Nephron (organoid): ENCODE data around the gene ADAM11.

ENCODE experiments used
- H3K27ac Mint-ChIP-seq, 3 experiments: 2 replicates each; pipeline ENCODE4 v1.8.0; 2020; ENCODE audit warnings: mixed read lengths in 3 of 3, mild to moderate bottlenecking in 2 of 3, moderate library complexity in 1 of 3
- H3K27me3 Mint-ChIP-seq: 2 replicates; pipeline ENCODE4 v1.8.0; 2021; ENCODE audit warnings: low read depth, mild to moderate bottlenecking, moderate library complexity, mixed read lengths
- H3K36me3 Mint-ChIP-seq: 2 replicates; pipeline ENCODE4 v1.8.0; 2020; ENCODE audit warnings: low read depth, mixed read lengths
- H3K4me1 Mint-ChIP-seq: 2 replicates; pipeline ENCODE4 v1.8.0; 2020; ENCODE audit warnings: mixed read lengths
- H3K4me3 Mint-ChIP-seq, 3 experiments: 2 replicates each; pipeline ENCODE4 v1.8.0; 2020; ENCODE audit warnings: mild to moderate bottlenecking in 3 of 3, mixed read lengths in 3 of 3, moderate library complexity in 2 of 3
- H3K9me3 Mint-ChIP-seq: 2 replicates; pipeline ENCODE4 v1.8.0; 2020; ENCODE audit warnings: mixed read lengths
- TF ChIP-seq, protein P1 (sequence below), 3 experiments: fragments of 200-600 bp; sonication (generic); IDR thresholded peaks; one replicate each; pipeline ENCODE4 v1.5.0; 2021; ENCODE audit warnings: antibody characterized with exemption in 3 of 3; ENCODE audit not compliant: unreplicated experiment in 3 of 3

ADAM11 gene

GRCh38 chr17:44749076-44749979 lies 9.5 kb upstream of the ADAM11 start:
- peak overlapping the region; percentile 61 to 75 (median 73) for H3K4me3 Mint-ChIP-seq
- H3K9me3 Mint-ChIP-seq, result no peaks in the 10 kb centered on the region
- H3K27me3 Mint-ChIP-seq, result no peaks in the 10 kb centered on the region
- H3K36me3 Mint-ChIP-seq, result peaks cover 6% of the 10 kb centered on the region
- TF ChIP-seq, protein P1, sequence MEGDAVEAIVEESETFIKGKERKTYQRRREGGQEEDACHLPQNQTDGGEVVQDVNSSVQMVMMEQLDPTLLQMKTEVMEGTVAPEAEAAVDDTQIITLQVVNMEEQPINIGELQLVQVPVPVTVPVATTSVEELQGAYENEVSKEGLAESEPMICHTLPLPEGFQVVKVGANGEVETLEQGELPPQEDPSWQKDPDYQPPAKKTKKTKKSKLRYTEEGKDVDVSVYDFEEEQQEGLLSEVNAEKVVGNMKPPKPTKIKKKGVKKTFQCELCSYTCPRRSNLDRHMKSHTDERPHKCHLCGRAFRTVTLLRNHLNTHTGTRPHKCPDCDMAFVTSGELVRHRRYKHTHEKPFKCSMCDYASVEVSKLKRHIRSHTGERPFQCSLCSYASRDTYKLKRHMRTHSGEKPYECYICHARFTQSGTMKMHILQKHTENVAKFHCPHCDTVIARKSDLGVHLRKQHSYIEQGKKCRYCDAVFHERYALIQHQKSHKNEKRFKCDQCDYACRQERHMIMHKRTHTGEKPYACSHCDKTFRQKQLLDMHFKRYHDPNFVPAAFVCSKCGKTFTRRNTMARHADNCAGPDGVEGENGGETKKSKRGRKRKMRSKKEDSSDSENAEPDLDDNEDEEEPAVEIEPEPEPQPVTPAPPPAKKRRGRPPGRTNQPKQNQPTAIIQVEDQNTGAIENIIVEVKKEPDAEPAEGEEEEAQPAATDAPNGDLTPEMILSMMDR (IDR thresholded peaks at IDR 0.05; ENCODE audit: unreplicated experiment in 3 of 3), result no peak
- H3K27ac Mint-ChIP-seq, result peak overlapping the region; percentile 89 to 92 (median 91)
- peaks cover 23% of the 10 kb centered on the region for H3K4me1 Mint-ChIP-seq

DNA sequence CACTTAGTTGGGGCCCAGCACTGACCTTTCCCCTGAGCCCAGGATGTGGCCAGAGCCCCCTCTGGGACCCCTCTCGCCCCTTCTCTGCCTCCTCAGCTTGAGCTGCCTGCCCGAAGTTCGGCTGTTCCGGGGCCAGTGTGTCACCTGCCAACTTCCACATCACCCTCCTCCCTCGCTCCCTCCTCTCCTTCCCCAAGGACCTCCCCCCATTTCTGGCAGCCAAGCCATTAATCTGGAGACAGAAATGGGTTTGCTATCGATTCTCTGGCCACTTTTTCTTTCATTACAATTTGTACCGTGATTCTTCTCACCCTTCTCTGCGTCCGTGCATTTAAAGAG lies 8.8 kb upstream of the ADAM11 start:
- Mint-ChIP-seq H3K4me3 (peak overlapping the region; percentile 61 to 75 (median 73)), H3K4me1 (peaks cover 23% of the 10 kb centered on the region), H3K36me3 (peaks cover 6% of the 10 kb centered on the region), H3K9me3 (no peaks in the 10 kb centered on the region), H3K27me3 (no peaks in the 10 kb centered on the region), H3K27ac (peak overlapping the region; percentile 89 to 92 (median 91))
- TF ChIP-seq, protein P1 (IDR thresholded peaks at IDR 0.05; ENCODE audit: unreplicated experiment in 3 of 3), result no peak

- Mint-ChIP-seq H3K4me3 (peak overlapping the region in 2 of 3 experiments; percentile 25 to 43), H3K36me3 (peaks cover 6% of the 10 kb centered on the region), H3K4me1 (peaks cover 23% of the 10 kb centered on the region), H3K9me3 (no peaks in the 10 kb centered on the region), H3K27me3 (no peaks in the 10 kb centered on the region), H3K27ac (peak overlapping the region; percentile 13 to 91 (median 18))
- TF ChIP-seq, protein P1 (IDR thresholded peaks at IDR 0.05; ENCODE audit: unreplicated experiment in 3 of 3), result no peak
Measured at GRCh38 chr17:44751331-44751730, 7.5 kb upstream of the ADAM11 start.

GRCh38 chr17:44751806-44752205 lies 7.0 kb upstream of the ADAM11 start:
- Mint-ChIP-seq H3K27ac (peak overlapping the region in 2 of 3 experiments; percentile 13 to 91), H3K4me3 (peak overlapping the region in 1 of 3 experiments; percentile 25)

GRCh38 chr17:44752953-44753861 lies 5.6 kb upstream of the ADAM11 start:
- Mint-ChIP-seq H3K27ac (no peak overlapping the region), H3K9me3 (no peaks in the 10 kb centered on the region), H3K4me3 (no peak overlapping the region), H3K36me3 (no peaks in the 10 kb centered on the region), H3K27me3 (peaks cover 12% of the 10 kb centered on the region), H3K4me1 (peaks cover 19% of the 10 kb centered on the region)
- TF ChIP-seq, protein P1 (IDR thresholded peaks at IDR 0.05; ENCODE audit: unreplicated experiment in 3 of 3), result no peak

More at GRCh38 chr17:44751806-44752205, 7.0 kb upstream of the ADAM11 start:
- Mint-ChIP-seq H3K36me3 (peaks cover 6% of the 10 kb centered on the region), H3K27me3 (no peaks in the 10 kb centered on the region), H3K9me3 (no peaks in the 10 kb centered on the region), H3K4me1 (peaks cover 23% of the 10 kb centered on the region)
- TF ChIP-seq, protein P1 (IDR thresholded peaks at IDR 0.05; ENCODE audit: unreplicated experiment in 3 of 3), result no peak
